GM12878 (cell line): ENCODE data around the gene INTS7. TPM values are rescaled to one million over a fixed set of nuclear protein-coding genes. Genes with fewer than 3 reads are reported as not detected.
A peak's percentile ranks its signal among the peaks of the same experiment; 100 is the strongest.

Experiments
- ATAC-seq: fragments of 200-7000 bp; cut with Tn5 transposase; 3 replicates; pipeline ENCODE4 v1.9.1; 2020; ENCODE audit warnings: mild to moderate bottlenecking, moderate library complexity
- BruUV-seq: library from RNA; stranded (reverse); fragments of 400-500 nt; replicated peaks from 2 replicates; lab custom pipeline; 2021; lab: Mats Ljungman, UMichigan
- CTCF ChIA-PET: fragments of 300-600 bp; sonication (Branson Sonifier 250); formaldehyde crosslinking; extraction: SDS; loops from one replicate; lab custom pipeline; 2021; ENCODE audit warnings: inconsistent platforms; lab: Yijun Ruan, JAX
- POLR2A ChIA-PET: fragments of 350-600 bp; formaldehyde crosslinking; extraction: SDS; loops from one replicate; lab custom pipeline; 2021; ENCODE audit warnings: inconsistent platforms; lab: Charles Lee
- RAD21 ChIA-PET: fragments of 300-600 bp; sonication (Branson Sonifier 250); formaldehyde crosslinking; loops from one replicate; lab custom pipeline; 2023; ENCODE audit warnings: antibody characterized with exemption; ENCODE audit not compliant: unreplicated experiment; lab: Charles Lee
- SMC1A ChIA-PET: fragments of 300-600 bp; sonication (Branson Sonifier 250); formaldehyde crosslinking; loops from one replicate; lab custom pipeline; 2023; ENCODE audit not compliant: unreplicated experiment, uncharacterized antibody; lab: Charles Lee
- DNase-seq: peaks from one replicate; pipeline ENCODE4 v3.0.0-alpha.2; 2011; ENCODE audit warnings: low read depth, low spot score
- FAIRE-seq: peaks from 3 replicates; lab custom pipeline; 2011; peaks lifted over from hg19 to GRCh38; lab: Jason Lieb, UNC
- H2AFZ ChIP-seq: 2 replicates; pipeline ENCODE4 v1.6.0; 2011; ENCODE audit warnings: low read depth, low read length, control low read depth; ENCODE audit not compliant: control insufficient read depth
- H3K27ac ChIP-seq: 2 replicates; pipeline ENCODE4 v1.5.1; 2011; ENCODE audit warnings: control low read depth; ENCODE audit not compliant: control insufficient read depth, insufficient read depth
- H3K27me3 ChIP-seq, 2 experiments: replicated peaks in 1 of 2; 2 replicates each; pipeline versions ENCODE4 v1.6.0 to v1.6.1; 2011; ENCODE audit warnings: low read length in 1 of 2; ENCODE audit not compliant: control insufficient read depth in 2 of 2, insufficient read depth in 2 of 2
- H3K36me3 ChIP-seq, 2 experiments: 2 replicates each; pipeline ENCODE4 v1.5.1; 2011; ENCODE audit warnings: low read length in 1 of 2; ENCODE audit not compliant: control insufficient read depth in 2 of 2, insufficient read depth in 2 of 2
- H3K4me1 ChIP-seq: 2 replicates; pipeline ENCODE4 v1.6.1; 2011; ENCODE audit warnings: mild to moderate bottlenecking, low read length, moderate library complexity, mixed read lengths; ENCODE audit not compliant: control insufficient read depth, insufficient read depth
- H3K4me2 ChIP-seq: 2 replicates; pipeline ENCODE4 v1.6.0; 2011; ENCODE audit warnings: control low read depth; ENCODE audit not compliant: control insufficient read depth, insufficient read depth
- H3K4me3 ChIP-seq: fragments of 200-600 bp; sonication (generic); 2 replicates; pipeline ENCODE4 v1.5.1; 2016
- H3K79me2 ChIP-seq: 2 replicates; pipeline ENCODE4 v1.6.0; 2011; ENCODE audit warnings: low read length; ENCODE audit not compliant: control insufficient read depth, insufficient read depth
- H3K9ac ChIP-seq: 2 replicates; pipeline ENCODE4 v1.8.0; 2011; ENCODE audit warnings: low read length, control low read depth, mixed read lengths; ENCODE audit not compliant: control insufficient read depth, insufficient read depth
- H3K9me3 ChIP-seq: replicated peaks from 3 replicates; pipeline ENCODE4 v1.5.1; 2011; ENCODE audit warnings: mild to moderate bottlenecking, low read length; ENCODE audit not compliant: control insufficient read depth, insufficient read depth
- H4K20me1 ChIP-seq: 2 replicates; pipeline ENCODE4 v1.6.0; 2011; ENCODE audit not compliant: control insufficient read depth, insufficient read depth
- CBX3 ChIP-seq: fragments of 200-600 bp; sonication (generic); IDR thresholded peaks from 2 replicates; pipeline ENCODE4 v1.6.1; 2016; ENCODE audit warnings: low read depth, borderline replicate concordance
- CREB1 ChIP-seq: IDR thresholded peaks from 2 replicates; pipeline ENCODE4 v1.6.1; 2012; ENCODE audit warnings: low read depth, mild to moderate bottlenecking, inconsistent platforms
- IKZF2 ChIP-seq, 2 experiments: fragments of 450-650 bp; IDR thresholded peaks; 2 replicates each; pipeline ENCODE4 v1.6.1; 2017; ENCODE audit warnings: mild to moderate bottlenecking in 2 of 2, moderate library complexity in 2 of 2
- JUND ChIP-seq: IDR thresholded peaks from 2 replicates; pipeline ENCODE4 v1.6.1; 2012; ENCODE audit warnings: low read depth, mild to moderate bottlenecking, low read length, improper control_type of control experiment, moderate library complexity
- NR2C1 ChIP-seq: fragments of 450-650 bp; IDR thresholded peaks from 2 replicates; pipeline ENCODE4 v1.6.1; 2017; ENCODE audit warnings: antibody characterized with exemption, mild to moderate bottlenecking, moderate library complexity
- SKIL ChIP-seq: fragments of 450-650 bp; IDR thresholded peaks from 2 replicates; pipeline ENCODE4 v1.6.1; 2017; ENCODE audit warnings: mild to moderate bottlenecking, low read depth, inconsistent platforms; ENCODE audit not compliant: poor library complexity, severe bottlenecking
- SPI1 ChIP-seq: IDR thresholded peaks from 2 replicates; pipeline ENCODE4 v1.6.1; 2011; ENCODE audit warnings: low read depth, mild to moderate bottlenecking, low read length, moderate library complexity, borderline replicate concordance; ENCODE audit not compliant: insufficient read depth
- WGBS: methylation state at CpG from one replicate; pipeline ENCODE4 v1.1.6; 2016; ENCODE audit warnings: low lambda C conversion rate; ENCODE audit not compliant: insufficient replicate concordance, insufficient coverage; ENCODE audit errors: missing lambda C conversion rate; 5-methylcytosine and 5-hydroxymethylcytosine counted together
- in situ Hi-C: fragments of 300-500 bp; cut with MboI; formaldehyde crosslinking; loops from 9 replicates; pipeline ENCODE4 v1.14.3; 2018; ENCODE audit warnings: mixed read lengths
- intact Hi-C: fragments of 100-400 bp; cut with micrococcal nuclease; formaldehyde crosslinking; loops from one replicate; pipeline ENCODE4 v1.14.2; 2022; ENCODE audit not compliant: unreplicated experiment
- polyA plus RNA-seq, 11 experiments: library from polyadenylated mRNA; depleted of rRNA in 4 of 11; unstranded in 6 of 11; stranded (reverse) in 5 of 11; fragments of >200 nt; fragmentation: Nextera tagmentation in 4 of 11; fragmentation: Illumina TruSeq in 1 of 11; extraction: Ambion mirVana in 4 of 11; extraction: Trizol in 1 of 11; gene quantifications; 1 replicate in 1 of 11; 2 replicates in 10 of 11; pipeline versions ENCODE4 v1.2.1 to v1.2.3, GENCODE V29; 2011 to 2016; ENCODE audit warnings: inconsistent platforms in 2 of 11, missing spikeins in 2 of 11, low read depth in 1 of 11
- total RNA-seq, 4 experiments: library from RNA; depleted of rRNA in 3 of 4; stranded (reverse); fragments of >200 nt in 3 of 4; fragmentation: Illumina TruSeq in 1 of 4; extraction: Trizol in 1 of 4; gene quantifications; 2 replicates each; pipeline versions ENCODE4 v1.2.1 to v1.2.3, GENCODE V29; 2013 to 2021

The INTS7 gene
- total and polyA plus RNA-seq, 10 of the 15 experiments (the other 5 are each of a cell fraction or from before 2014, with no cell fraction given) = 17.1 to 49.1 (median 26.8) TPM

GRCh38 chr1:211932933-211933254 is 102.5 kb downstream of the INTS7 start:
- H3K4me3 ChIP-seq = no peak overlapping the region
- H3K36me3 ChIP-seq = no peaks in the 10 kb centered on the region
- H4K20me1 ChIP-seq = no peaks in the 10 kb centered on the region
- H3K27ac ChIP-seq = peak overlapping the region; percentile 17; the same call in 1 of the 2 replicates
- in situ Hi-C loops (no loop called here), intact Hi-C loops (no loop called here)
- no TSS peak for BruUV-seq
- DNase-seq (no peak), FAIRE-seq (no peak), ATAC-seq (no peak)
- ChIA-PET CTCF (interaction anchor here (0.6 to 3.3 kb wide), 2 partner anchors 235 to 242 kb away, joined by 3 to 26 read pairs; no protein-coding TSS in a partner anchor), RAD21 (interaction anchor here (0.9 to 2.4 kb wide), 2 partner anchors 19 to 236 kb away, joined by 3 to 9 read pairs; no protein-coding TSS in a partner anchor), POLR2A (no interaction called here), SMC1A (interaction anchor here (0.9 to 3.7 kb wide), 4 partner anchors 13 to 54 kb away, joined by 3 to 26 read pairs (median 4); no protein-coding TSS in a partner anchor)
- H3K9ac ChIP-seq = peak overlapping the region; percentile 8; the same call in 1 of the 2 replicates
- H2AFZ ChIP-seq = peak overlapping the region; percentile 50
- no peaks in the 10 kb centered on the region for H3K27me3 ChIP-seq
- no peaks in the 10 kb centered on the region; the same call in 1 of the 2 replicates for H3K79me2 ChIP-seq
- TF ChIP-seq SKIL = no peak
- H3K4me2 ChIP-seq = no peak overlapping the region
- peaks cover 43% of the 10 kb centered on the region for H3K4me1 ChIP-seq
- H3K9me3 ChIP-seq = no peaks in the 10 kb centered on the region

- H3K4me2 ChIP-seq = no peak overlapping the region
- CTCF ChIA-PET = interaction anchor here (0.6 kb wide), 1 partner anchor 241 kb away, joined by 3 read pairs; no protein-coding TSS in a partner anchor
- TF ChIP-seq CBX3 (no peak), CREB1 (no peak), NR2C1 (no peak), JUND (no peak), SPI1 (peak; percentile 21; the same call in 1 of the 2 replicates), IKZF2 (IDR thresholded peaks at IDR 0.05) (peak in 1 of 2 experiments; percentile 33; a peak in 1 of 4 replicates)
- SMC1A ChIA-PET = interaction anchor here (0.9 to 3.7 kb wide), 4 partner anchors 13 to 54 kb away, joined by 3 to 26 read pairs (median 4); no protein-coding TSS in a partner anchor
- H3K27me3 ChIP-seq = no peaks in the 10 kb centered on the region
- POLR2A ChIA-PET = interaction anchor here (0.6 to 1.0 kb wide), 2 partner anchors 55 to 165 kb away, joined by 4 read pairs; no protein-coding TSS in a partner anchor
- H3K36me3 ChIP-seq = no peaks in the 10 kb centered on the region
- intact Hi-C loops (no loop called here), in situ Hi-C loops (no loop called here)
- ATAC-seq (no peak), FAIRE-seq (no peak), DNase-seq (no peak)
- no peaks in the 10 kb centered on the region for H3K9me3 ChIP-seq
- peak overlapping the region; percentile 50 for H2AFZ ChIP-seq
- BruUV-seq = no TSS peak
- 79% methylated on average over 8 of the region's 9 CpGs for WGBS
- no peak overlapping the region for H3K4me3 ChIP-seq
- no peaks in the 10 kb centered on the region; the same call in 1 of the 2 replicates for H3K79me2 ChIP-seq
- RAD21 ChIA-PET = interaction anchor here (1.2 to 2.4 kb wide), 2 partner anchors 90 to 235 kb away, joined by 3 to 9 read pairs; no protein-coding TSS in a partner anchor
- peaks cover 42% of the 10 kb centered on the region for H3K4me1 ChIP-seq
- no peak overlapping the region; the same call in 1 of the 2 replicates for H3K27ac ChIP-seq
- H3K9ac ChIP-seq = peak overlapping the region; percentile 8; the same call in 1 of the 2 replicates
- no peaks in the 10 kb centered on the region for H4K20me1 ChIP-seq
Observed at GRCh38 chr1:211932231-211932932, 103.0 kb downstream of the INTS7 start.
